ENCODE measurements around the gene KCNJ5. TPM values are rescaled to one million over a fixed set of nuclear protein-coding genes. Genes with fewer than 3 reads are reported as not detected.

The KCNJ5 gene
- total RNA-seq, 3 donors from 2014 or later, result not detected

- peaks cover 6% of the 10 kb centered on the region for H3K27me3 Mint-ChIP-seq (ENCODE audit: low read depth)
Measured at GRCh38 chr11:128934351-128934750, 43.2 kb downstream of the KCNJ5 start.

DNA sequence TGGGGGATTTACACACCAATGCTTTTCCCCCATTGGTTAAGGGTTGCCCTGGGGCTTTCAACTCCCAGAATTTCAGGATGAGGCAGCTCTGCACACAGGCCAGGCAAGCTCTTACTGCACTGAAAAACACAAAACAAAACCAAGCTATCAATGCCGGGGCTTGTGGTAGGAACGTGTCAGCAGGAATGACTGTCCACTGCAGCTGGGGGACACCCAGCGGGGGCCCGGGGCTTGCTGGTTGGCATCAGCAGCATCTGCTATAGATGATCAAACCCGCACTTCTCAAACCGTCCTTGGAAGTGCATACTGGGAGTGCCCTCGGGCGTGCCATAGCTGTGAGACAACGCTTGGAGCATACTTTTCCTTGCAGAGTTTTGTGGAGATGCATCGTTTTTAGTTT is 43.8 kb downstream of the KCNJ5 start:
- no peaks in the 10 kb centered on the region for H3K36me3 Mint-ChIP-seq (ENCODE audit: insufficient read depth)
- H3K9me3 Mint-ChIP-seq, result no peaks in the 10 kb centered on the region
- DNase-seq (no peak), ATAC-seq (no peak)
- H3K4me1 Mint-ChIP-seq (ENCODE audit: low read depth), result no peaks in the 10 kb centered on the region
- no peak overlapping the region for H3K4me3 Mint-ChIP-seq
- H3K27me3 Mint-ChIP-seq (ENCODE audit: low read depth), result peaks cover 3% of the 10 kb centered on the region

More at GRCh38 chr11:128934351-128934750, 43.2 kb downstream of the KCNJ5 start:
- no peak overlapping the region for H3K4me3 Mint-ChIP-seq
- H3K4me1 Mint-ChIP-seq (ENCODE audit: low read depth), result peaks cover 3% of the 10 kb centered on the region
- H3K36me3 Mint-ChIP-seq (ENCODE audit: insufficient read depth), result no peaks in the 10 kb centered on the region
- DNase-seq (no peak), ATAC-seq (no peak)
- H3K9me3 Mint-ChIP-seq, result no peaks in the 10 kb centered on the region

- DNase-seq (no peak), ATAC-seq (no peak)
- H3K9me3 Mint-ChIP-seq, result no peaks in the 10 kb centered on the region
- no peaks in the 10 kb centered on the region for H3K4me1 Mint-ChIP-seq (ENCODE audit: low read depth)
- H3K4me3 Mint-ChIP-seq, result no peak overlapping the region
- no peaks in the 10 kb centered on the region for H3K36me3 Mint-ChIP-seq (ENCODE audit: insufficient read depth)
- no peaks in the 10 kb centered on the region for H3K27me3 Mint-ChIP-seq (ENCODE audit: low read depth)
Measured at GRCh38 chr11:128936606-128937251, 45.6 kb downstream of the KCNJ5 start.

DNA sequence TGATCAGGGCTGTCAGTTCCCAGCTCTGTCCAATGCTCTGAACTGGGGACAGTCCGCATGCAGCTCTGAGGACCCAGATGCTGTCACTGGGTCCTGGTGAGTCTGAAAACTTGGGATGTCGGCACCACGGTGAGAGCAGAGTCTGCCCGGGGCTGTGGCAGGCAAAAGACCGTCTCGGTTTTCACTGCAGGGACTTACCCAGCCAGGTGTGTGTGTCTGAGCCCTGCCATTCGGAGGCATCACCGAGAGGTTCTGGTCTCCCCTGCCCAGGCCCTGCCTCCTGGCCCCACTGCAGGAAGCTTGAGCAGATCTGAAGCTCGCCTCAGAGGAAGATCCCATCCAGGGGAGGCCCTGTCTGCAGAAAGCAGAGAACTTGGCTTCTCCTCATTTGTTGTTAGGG is 46.3 kb downstream of the KCNJ5 start:
- no peaks in the 10 kb centered on the region for H3K27me3 Mint-ChIP-seq (ENCODE audit: low read depth)
- no peaks in the 10 kb centered on the region for H3K36me3 Mint-ChIP-seq (ENCODE audit: insufficient read depth)
- H3K4me1 Mint-ChIP-seq (ENCODE audit: low read depth), result no peaks in the 10 kb centered on the region
- ATAC-seq (no peak), DNase-seq (no peak)
- no peak overlapping the region for H3K4me3 Mint-ChIP-seq
- no peaks in the 10 kb centered on the region for H3K9me3 Mint-ChIP-seq

GRCh38 chr11:128938156-128938885 is 47.2 kb downstream of the KCNJ5 start:
- no peak overlapping the region for H3K4me3 Mint-ChIP-seq
- ATAC-seq (no peak), DNase-seq (no peak)
- H3K27me3 Mint-ChIP-seq (ENCODE audit: low read depth), result no peaks in the 10 kb centered on the region
- H3K36me3 Mint-ChIP-seq (ENCODE audit: insufficient read depth), result no peaks in the 10 kb centered on the region
- H3K4me1 Mint-ChIP-seq (ENCODE audit: low read depth), result no peaks in the 10 kb centered on the region
- no peaks in the 10 kb centered on the region for H3K9me3 Mint-ChIP-seq

DNA sequence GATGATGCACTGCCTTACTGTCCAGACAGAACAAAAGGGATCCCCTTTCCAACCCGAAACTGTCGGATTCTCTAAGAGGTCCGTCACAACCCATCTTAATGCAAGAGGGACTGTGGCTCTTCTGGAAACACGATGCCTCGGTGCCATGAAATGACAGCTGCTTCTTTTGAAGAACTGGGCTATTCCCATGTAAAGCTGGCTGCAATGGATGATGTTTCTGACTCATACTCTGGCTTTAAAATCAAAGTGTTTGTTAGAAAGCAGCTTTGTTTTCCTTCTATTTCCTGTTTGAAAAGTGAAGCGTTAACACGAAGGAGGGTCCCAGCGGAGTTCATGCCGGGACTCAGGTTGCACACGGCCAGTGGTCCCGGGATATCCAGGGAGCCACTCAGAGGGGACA is 48.4 kb downstream of the KCNJ5 start:
- H3K27me3 Mint-ChIP-seq (ENCODE audit: low read depth), result no peaks in the 10 kb centered on the region
- ATAC-seq (no peak), DNase-seq (no peak)
- no peaks in the 10 kb centered on the region for H3K9me3 Mint-ChIP-seq
- no peaks in the 10 kb centered on the region for H3K4me1 Mint-ChIP-seq (ENCODE audit: low read depth)
- no peaks in the 10 kb centered on the region for H3K36me3 Mint-ChIP-seq (ENCODE audit: insufficient read depth)
- H3K4me3 Mint-ChIP-seq, result no peak overlapping the region

- H3K36me3 Mint-ChIP-seq (ENCODE audit: insufficient read depth), result no peaks in the 10 kb centered on the region
- no peak overlapping the region for H3K4me3 Mint-ChIP-seq
- DNase-seq, result no peak
- peaks cover 3% of the 10 kb centered on the region for H3K27me3 Mint-ChIP-seq (ENCODE audit: low read depth)
- no peaks in the 10 kb centered on the region for H3K4me1 Mint-ChIP-seq (ENCODE audit: low read depth)
- ATAC-seq, result no peak
- H3K9me3 Mint-ChIP-seq, result no peaks in the 10 kb centered on the region
Measured at GRCh38 chr11:128940156-128940555, 49.0 kb downstream of the KCNJ5 start.

GRCh38 chr11:128940603-128941002 is 49.4 kb downstream of the KCNJ5 start:
- no peak for DNase-seq
- no peak for ATAC-seq
- Mint-ChIP-seq H3K4me1 (ENCODE audit: low read depth) (no peaks in the 10 kb centered on the region), H3K27me3 (ENCODE audit: low read depth) (peaks cover 6% of the 10 kb centered on the region), H3K36me3 (ENCODE audit: insufficient read depth) (no peaks in the 10 kb centered on the region), H3K9me3 (no peaks in the 10 kb centered on the region), H3K4me3 (no peak overlapping the region)

GRCh38 chr11:128941110-128941509 is 50.0 kb downstream of the KCNJ5 start:
- Mint-ChIP-seq H3K9me3 (no peaks in the 10 kb centered on the region), H3K36me3 (ENCODE audit: insufficient read depth) (no peaks in the 10 kb centered on the region), H3K27me3 (ENCODE audit: low read depth) (peaks cover 6% of the 10 kb centered on the region), H3K4me1 (ENCODE audit: low read depth) (no peaks in the 10 kb centered on the region), H3K4me3 (no peak overlapping the region)
- no peak for ATAC-seq
- DNase-seq, result no peak

DNA sequence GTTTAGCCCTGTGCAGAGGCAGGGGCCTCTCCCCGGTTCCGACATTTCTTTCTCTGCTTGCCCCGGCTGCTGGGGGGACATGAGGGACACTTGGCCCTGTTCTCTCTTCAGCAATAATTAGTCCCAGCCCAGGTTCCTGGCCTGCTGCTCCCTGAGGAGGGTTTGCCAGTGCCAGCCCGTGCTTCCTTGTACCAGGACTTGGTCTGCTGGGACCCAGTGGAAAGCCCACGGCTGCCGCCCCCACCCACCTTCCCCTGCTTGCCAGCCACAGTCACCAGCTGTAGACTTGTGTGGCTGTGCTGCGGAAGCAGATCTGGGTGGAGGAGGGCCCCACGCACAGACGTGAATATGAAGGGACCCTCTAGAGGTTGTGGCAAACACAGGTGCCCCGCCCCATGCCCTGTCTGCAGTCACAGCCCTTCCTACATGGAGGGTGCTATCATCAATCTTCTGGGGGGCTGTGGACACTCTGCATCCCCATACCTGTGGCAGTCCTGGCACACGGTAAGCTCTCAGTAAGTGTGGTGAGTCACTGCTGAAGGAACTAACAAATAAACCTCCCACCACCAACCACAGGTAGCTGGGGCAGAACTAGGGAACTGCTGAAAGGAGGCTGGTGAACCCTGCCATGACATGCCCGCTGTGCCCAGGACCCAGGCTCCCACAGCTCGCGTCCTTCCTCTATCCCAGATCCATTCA is 50.6 kb downstream of the KCNJ5 start:
- Mint-ChIP-seq H3K4me3 (no peak overlapping the region), H3K4me1 (ENCODE audit: low read depth) (no peaks in the 10 kb centered on the region), H3K27me3 (ENCODE audit: low read depth) (peaks cover 6% of the 10 kb centered on the region), H3K9me3 (no peaks in the 10 kb centered on the region), H3K36me3 (ENCODE audit: insufficient read depth) (no peaks in the 10 kb centered on the region)
- no peak for DNase-seq
- ATAC-seq, result no peak

DNA sequence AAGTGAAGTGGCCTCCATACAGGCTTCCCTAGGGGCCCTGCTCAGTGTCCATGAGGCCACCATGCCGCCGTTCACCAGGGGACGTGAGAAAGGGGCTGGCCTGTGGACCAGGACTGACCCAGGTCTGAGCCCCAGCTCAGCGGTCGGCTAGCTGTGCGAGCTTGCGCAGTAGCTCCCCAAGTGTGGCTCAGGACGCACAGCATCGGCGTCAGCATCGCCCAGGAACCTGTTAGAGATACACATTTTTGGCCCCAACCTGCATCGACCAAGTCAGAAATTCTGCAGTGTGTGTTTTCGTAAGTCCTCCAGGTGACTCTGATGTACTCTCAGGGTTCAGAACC is 51.1 kb downstream of the KCNJ5 start:
- H3K9me3 Mint-ChIP-seq, result no peaks in the 10 kb centered on the region
- DNase-seq (no peak), ATAC-seq (no peak)
- H3K4me3 Mint-ChIP-seq, result no peak overlapping the region
- peaks cover 6% of the 10 kb centered on the region for H3K27me3 Mint-ChIP-seq (ENCODE audit: low read depth)
- H3K36me3 Mint-ChIP-seq (ENCODE audit: insufficient read depth), result no peaks in the 10 kb centered on the region
- H3K4me1 Mint-ChIP-seq (ENCODE audit: low read depth), result no peaks in the 10 kb centered on the region

GRCh38 chr11:128942817-128943427 is 51.8 kb downstream of the KCNJ5 start, which contains the start of gene TP53AIP1:
Gene TP53AIP1, minus strand, starts transcription at chr11:128942871. Its CDS starts 5,053 bp downstream, at chr11:128937818.
- Mint-ChIP-seq H3K27me3 (ENCODE audit: low read depth) (peaks cover 9% of the 10 kb centered on the region), H3K9me3 (no peaks in the 10 kb centered on the region), H3K4me1 (ENCODE audit: low read depth) (no peaks in the 10 kb centered on the region), H3K4me3 (no peak within 1 kb of the TSS), H3K36me3 (ENCODE audit: insufficient read depth) (no peaks in the 10 kb centered on the region)
- ATAC-seq, result no peak
- DNase-seq, result no peak

- no peaks in the 10 kb centered on the region for H3K36me3 Mint-ChIP-seq (ENCODE audit: insufficient read depth)
- no peaks in the 10 kb centered on the region for H3K4me1 Mint-ChIP-seq (ENCODE audit: low read depth)
- peaks cover 9% of the 10 kb centered on the region for H3K27me3 Mint-ChIP-seq (ENCODE audit: low read depth)
- no peaks in the 10 kb centered on the region for H3K9me3 Mint-ChIP-seq
- H3K4me3 Mint-ChIP-seq, result no peak overlapping the region
- ATAC-seq, result no peak
- no peak for DNase-seq
Measured at GRCh38 chr11:128943428-128943976, 52.3 kb downstream of the KCNJ5 start.

DNA sequence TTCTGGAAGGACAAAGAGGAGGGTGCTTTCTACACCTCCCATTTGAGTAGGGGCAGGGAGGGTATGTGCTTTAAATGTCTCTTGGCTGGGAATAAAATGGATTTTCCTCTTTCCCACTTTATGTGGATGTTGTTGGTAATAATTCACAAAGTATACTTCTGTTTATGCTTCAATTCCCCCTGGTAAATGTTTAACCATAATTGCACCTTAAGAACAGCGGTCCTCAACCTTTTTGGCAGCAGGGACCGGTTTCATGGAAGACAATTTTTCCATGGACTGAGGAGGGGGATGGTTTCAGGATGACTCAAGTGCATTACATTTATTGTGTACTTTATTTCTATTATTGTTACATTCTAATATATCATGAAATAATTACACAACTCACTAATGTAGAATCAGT is 55.5 kb downstream of the KCNJ5 start:
- ATAC-seq (no peak), DNase-seq (no peak)
- H3K27me3 Mint-ChIP-seq (ENCODE audit: low read depth), result peaks cover 9% of the 10 kb centered on the region
- no peaks in the 10 kb centered on the region for H3K4me1 Mint-ChIP-seq (ENCODE audit: low read depth)
- no peaks in the 10 kb centered on the region for H3K36me3 Mint-ChIP-seq (ENCODE audit: insufficient read depth)
- H3K9me3 Mint-ChIP-seq, result no peaks in the 10 kb centered on the region
- H3K4me3 Mint-ChIP-seq, result no peak overlapping the region

Data from activated T-cell treated with anti-CD3 and anti-CD28 coated beads, Interleukin-2, amount 50 U/mL, for 4 hours (primary cell).